ENCODE results near the gene PTPN4. TPM values are rescaled to one million over a fixed set of nuclear protein-coding genes. Genes with fewer than 3 reads are reported as not detected.
A peak's percentile ranks its signal among the peaks of the same experiment; 100 is the strongest.
"Not testable (repeated sequence)": the region's sequence is repeated elsewhere in the genome, so short reads cannot be mapped to it uniquely, and the experiment has no call there.

PTPN4 gene
- total RNA-seq, 2 donors from 2014 or later, result 52.6 to 69.8 TPM

DNA sequence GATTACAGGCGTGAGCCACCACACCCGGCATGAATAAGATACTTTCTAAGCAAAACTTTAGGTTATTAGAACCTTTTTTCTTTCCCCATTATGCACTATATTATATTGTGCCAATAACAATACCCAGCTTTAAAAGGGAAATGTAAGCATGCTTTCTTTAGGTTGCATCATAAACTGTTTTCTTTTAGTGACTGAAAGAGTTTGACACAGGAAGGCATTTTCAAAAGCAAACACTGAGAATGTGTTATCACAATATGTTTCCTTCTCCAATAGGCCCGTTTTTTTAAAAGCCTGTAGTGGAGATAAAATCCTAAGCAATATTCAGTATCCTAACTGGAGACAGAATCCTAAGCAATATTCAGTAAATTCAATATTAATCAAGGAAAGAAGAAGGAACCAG is 236.4 kb downstream of the PTPN4 start:
- TF ChIP-seq, protein P1, sequence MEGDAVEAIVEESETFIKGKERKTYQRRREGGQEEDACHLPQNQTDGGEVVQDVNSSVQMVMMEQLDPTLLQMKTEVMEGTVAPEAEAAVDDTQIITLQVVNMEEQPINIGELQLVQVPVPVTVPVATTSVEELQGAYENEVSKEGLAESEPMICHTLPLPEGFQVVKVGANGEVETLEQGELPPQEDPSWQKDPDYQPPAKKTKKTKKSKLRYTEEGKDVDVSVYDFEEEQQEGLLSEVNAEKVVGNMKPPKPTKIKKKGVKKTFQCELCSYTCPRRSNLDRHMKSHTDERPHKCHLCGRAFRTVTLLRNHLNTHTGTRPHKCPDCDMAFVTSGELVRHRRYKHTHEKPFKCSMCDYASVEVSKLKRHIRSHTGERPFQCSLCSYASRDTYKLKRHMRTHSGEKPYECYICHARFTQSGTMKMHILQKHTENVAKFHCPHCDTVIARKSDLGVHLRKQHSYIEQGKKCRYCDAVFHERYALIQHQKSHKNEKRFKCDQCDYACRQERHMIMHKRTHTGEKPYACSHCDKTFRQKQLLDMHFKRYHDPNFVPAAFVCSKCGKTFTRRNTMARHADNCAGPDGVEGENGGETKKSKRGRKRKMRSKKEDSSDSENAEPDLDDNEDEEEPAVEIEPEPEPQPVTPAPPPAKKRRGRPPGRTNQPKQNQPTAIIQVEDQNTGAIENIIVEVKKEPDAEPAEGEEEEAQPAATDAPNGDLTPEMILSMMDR (conservative IDR thresholded peaks at IDR 0.05), result no peak
- Histone ChIP-seq H3K4me1 (ENCODE audit: control insufficient read depth, insufficient read depth, low read length) (no peaks in the 10 kb centered on the region), H3K9me3 (ENCODE audit: control insufficient read depth, low read length) (no peaks in the 10 kb centered on the region), H3K27ac (ENCODE audit: low read depth, low read length) (no peak overlapping the region), H3K27me3 (ENCODE audit: control insufficient read depth, insufficient read depth, low read length, poor library complexity, severe bottlenecking) (no peaks in the 10 kb centered on the region), H3K36me3 (ENCODE audit: control insufficient read depth, insufficient read depth, low read length) (no peaks in the 10 kb centered on the region), H3K9ac (ENCODE audit: extremely low read depth, low read length, poor library complexity, severe bottlenecking) (no peak overlapping the region), H3K4me3 (ENCODE audit: low read length) (no peak overlapping the region)
- no peaks in the 10 kb centered on the region for H3K36me3 Mint-ChIP-seq (ENCODE audit: low read depth)
- H3K4me3 Mint-ChIP-seq, result no peak overlapping the region
- H3K27me3 Mint-ChIP-seq (ENCODE audit: insufficient read depth), result peaks cover 4% of the 10 kb centered on the region
- no peak overlapping the region for H3K27ac Mint-ChIP-seq
- H3K9me3 Mint-ChIP-seq, result no peaks in the 10 kb centered on the region
- 87 to 90% methylated on average over 2 to 3 of the region's 3 CpGs for WGBS, 2 experiments (ENCODE audit: insufficient coverage in 1 of 2, insufficient read length in 1 of 2)
- no peak for DNase-seq
- H3K4me1 Mint-ChIP-seq, result no peaks in the 10 kb centered on the region

DNA sequence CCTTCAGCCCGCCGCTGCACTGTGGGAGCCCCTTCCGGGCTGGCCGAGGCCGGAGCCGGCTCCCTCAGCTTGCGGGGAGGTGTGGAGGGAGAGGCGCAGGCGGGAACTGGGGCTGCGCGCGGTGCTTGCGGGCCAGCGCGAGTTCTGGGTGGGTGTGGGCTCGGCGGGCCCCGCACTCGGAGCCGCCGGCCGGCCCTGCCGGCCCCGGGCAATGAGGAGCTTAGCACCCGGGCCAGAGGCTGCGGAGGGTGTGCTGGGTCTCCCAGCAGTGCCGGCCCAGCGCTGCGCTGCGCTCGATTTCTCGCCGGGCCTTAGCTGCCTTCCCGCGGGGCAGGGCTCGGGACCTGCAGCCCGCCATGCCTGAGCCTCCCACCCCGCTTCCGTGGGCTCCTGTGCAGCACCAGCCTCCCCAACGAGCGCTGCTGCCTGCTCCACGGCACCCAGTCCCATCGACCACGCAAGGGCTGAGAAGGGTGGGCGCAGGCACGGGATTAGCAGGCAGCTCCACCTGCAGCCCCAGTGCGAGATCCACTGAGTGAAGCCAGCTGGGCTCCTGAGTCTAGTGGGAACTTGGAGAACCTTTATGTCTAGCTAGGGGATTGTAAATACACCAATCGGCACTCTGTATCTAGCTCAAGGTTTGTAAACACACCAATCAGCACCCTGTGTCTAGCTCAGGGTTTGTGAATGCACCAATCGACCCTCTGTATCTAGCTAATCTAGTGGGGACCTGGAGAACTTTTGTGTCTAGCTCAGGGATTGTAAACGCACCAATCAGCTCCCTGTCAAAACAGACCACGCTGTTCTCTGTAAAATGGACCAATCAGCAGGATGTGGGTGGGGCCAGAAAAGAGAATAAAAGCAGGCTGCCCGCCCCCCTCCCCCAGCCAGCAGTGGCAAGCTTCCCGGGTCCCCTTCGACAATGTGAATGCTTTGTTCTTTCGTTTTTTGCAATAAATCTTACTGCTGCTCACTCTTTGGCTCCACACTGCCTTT is 237.5 kb downstream of the PTPN4 start:
- H3K4me3 Mint-ChIP-seq, result peak overlapping the region; percentile 28
- H3K27ac ChIP-seq (ENCODE audit: low read depth, low read length); H3K36me3 Mint-ChIP-seq (ENCODE audit: low read depth); H3K9me3 Mint-ChIP-seq; DNase-seq; H3K9me3 ChIP-seq (ENCODE audit: control insufficient read depth, low read length); H3K4me1 ChIP-seq (ENCODE audit: control insufficient read depth, insufficient read depth, low read length); H3K27me3 ChIP-seq (ENCODE audit: control insufficient read depth, insufficient read depth, low read length, poor library complexity, severe bottlenecking); H3K4me1 Mint-ChIP-seq; H3K27ac Mint-ChIP-seq; H3K36me3 ChIP-seq (ENCODE audit: control insufficient read depth, insufficient read depth, low read length); H3K27me3 Mint-ChIP-seq (ENCODE audit: insufficient read depth); H3K4me3 ChIP-seq (ENCODE audit: low read length); H3K9ac ChIP-seq (ENCODE audit: extremely low read depth, low read length, poor library complexity, severe bottlenecking): not testable (repeated sequence)
- 95 to 100% methylated on average over 10 to 54 of the region's 55 CpGs for WGBS, 2 experiments (ENCODE audit: insufficient coverage in 1 of 2, insufficient read length in 1 of 2)

DNA sequence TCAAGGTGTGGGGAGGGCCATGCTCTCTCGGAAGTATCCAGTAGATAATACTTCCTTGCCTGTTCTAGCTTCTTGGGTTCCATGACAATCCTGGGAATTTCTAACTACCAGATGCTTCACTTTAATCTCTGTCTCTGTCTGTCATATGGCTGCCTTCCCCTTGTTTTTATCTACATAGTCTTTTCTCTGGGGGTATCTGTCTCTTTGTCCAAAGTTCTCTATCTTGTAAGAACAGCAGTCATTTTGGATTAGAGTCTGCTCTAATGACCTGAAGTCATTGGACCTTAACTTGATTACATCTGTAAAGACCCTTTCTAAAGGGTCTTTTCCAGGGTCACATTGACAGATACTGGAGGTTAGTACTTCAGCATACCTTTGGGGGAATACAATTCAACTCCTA is 241.7 kb downstream of the PTPN4 start:
- Histone ChIP-seq H3K36me3 (ENCODE audit: control insufficient read depth, insufficient read depth, low read length) (no peaks in the 10 kb centered on the region), H3K27me3 (ENCODE audit: control insufficient read depth, insufficient read depth, low read length, poor library complexity, severe bottlenecking) (no peaks in the 10 kb centered on the region), H3K27ac (ENCODE audit: low read depth, low read length) (no peak overlapping the region), H3K4me1 (ENCODE audit: control insufficient read depth, insufficient read depth, low read length) (no peaks in the 10 kb centered on the region), H3K4me3 (ENCODE audit: low read length) (no peak overlapping the region), H3K9ac (ENCODE audit: extremely low read depth, low read length, poor library complexity, severe bottlenecking) (no peak overlapping the region), H3K9me3 (ENCODE audit: control insufficient read depth, low read length) (no peaks in the 10 kb centered on the region)
- H3K27me3 Mint-ChIP-seq (ENCODE audit: insufficient read depth), result peaks cover 4% of the 10 kb centered on the region
- TF ChIP-seq, protein P1 (conservative IDR thresholded peaks at IDR 0.05), result no peak
- no peaks in the 10 kb centered on the region for H3K9me3 Mint-ChIP-seq
- 89 to 100% methylated on average over 1 of the region's 1 CpG for WGBS, 2 experiments (ENCODE audit: insufficient coverage in 1 of 2, insufficient read length in 1 of 2)
- no peak for DNase-seq
- H3K4me1 Mint-ChIP-seq, result no peaks in the 10 kb centered on the region
- no peak overlapping the region for H3K4me3 Mint-ChIP-seq
- H3K27ac Mint-ChIP-seq, result no peak overlapping the region
- H3K36me3 Mint-ChIP-seq (ENCODE audit: low read depth), result no peaks in the 10 kb centered on the region

Data from endodermal cell (in vitro differentiated cells).